ENCODE results near the gene JOSD2. TPM values are rescaled to one million over a fixed set of nuclear protein-coding genes. Genes with fewer than 3 reads are reported as not detected.
A peak's percentile ranks its signal among the peaks of the same experiment; 100 is the strongest.

The JOSD2 gene
- total and polyA plus RNA-seq, 2 of the 4 experiments (the other 2 are of a cell fraction) = 12.2 to 54.1 TPM

- H2BK5ac ChIP-seq (ENCODE audit: low read depth, low read length, poor library complexity, severe bottlenecking) = no peak overlapping the region
- no TSS peak for BruUV-seq (replicated peaks)
- dilution Hi-C loops (cut with HindIII; ENCODE audit: low sequenced_read_pairs, unreplicated experiment) = no loop called here
- no peak overlapping the region for H3K56ac ChIP-seq (ENCODE audit: extremely low read depth, insufficient read depth, low read length)
- WGBS, 2 experiments (ENCODE audit: extremely low coverage in 2 of 2, insufficient read length in 1 of 2) = 98% methylated on average over 8 of the region's 37 CpGs; no CpG with 5 or more reads in 1 of the 2 experiments
- no peaks in the 10 kb centered on the region for H3K9me3 ChIP-seq (ENCODE audit: control insufficient read depth, insufficient read depth, low read length)
- POLR2A ChIA-PET (ENCODE audit: unreplicated experiment) = no interaction called here
- no peak overlapping the region for H3K23ac ChIP-seq (ENCODE audit: low read depth, low read length)
- no peaks in the 10 kb centered on the region for H3K27me3 ChIP-seq (ENCODE audit: control insufficient read depth, insufficient read depth, low read length)
- CTCF ChIA-PET = no interaction called here
- no peak overlapping the region for H2AK5ac ChIP-seq (ENCODE audit: low read depth, low read length)
- peak overlapping the region; percentile 21 for H2AFZ ChIP-seq (replicated peaks; ENCODE audit: low read length, poor library complexity)
- peaks cover 5% of the 10 kb centered on the region; the same call in 1 of the 2 replicates for H3K9me1 ChIP-seq (ENCODE audit: insufficient read depth, low read length)
- no peak overlapping the region for H2BK120ac ChIP-seq (ENCODE audit: low read depth, low read length)
- H3K36me3 ChIP-seq (ENCODE audit: control insufficient read depth, insufficient read depth, low read length) = peaks cover 26% of the 10 kb centered on the region
- H2BK20ac ChIP-seq (ENCODE audit: low read depth, low read length) = no peak overlapping the region
- H3K4me3 ChIP-seq (ENCODE audit: insufficient read depth, low read depth, low read length) = no peak overlapping the region
- H2BK15ac ChIP-seq (ENCODE audit: low read depth, low read length) = no peak overlapping the region
- DNase-seq (no peak), ATAC-seq (ENCODE audit: low read depth) (no peak)
- H3K4me2 ChIP-seq (ENCODE audit: low read depth, low read length) = no peak overlapping the region
- H2AK9ac ChIP-seq (replicated peaks; ENCODE audit: low read depth, low read length, poor library complexity) = no peak overlapping the region
- no peak overlapping the region for H4K8ac ChIP-seq (ENCODE audit: low read depth in 2 of 2, low read length in 2 of 2)
- H4K5ac ChIP-seq (ENCODE audit: low read depth, low read length) = no peak overlapping the region
- TF ChIP-seq CHD1 (IDR thresholded peaks at IDR 0.05; ENCODE audit: low read depth, low read length) (no peak), USF2 (IDR thresholded peaks at IDR 0.05; ENCODE audit: low read depth, low read length) (no peak), MAFK (IDR thresholded peaks at IDR 0.05; ENCODE audit: low read depth, low read length) (no peak), RCOR1 (IDR thresholded peaks at IDR 0.05; ENCODE audit: insufficient replicate concordance, low read length) (no peak), MAZ (IDR thresholded peaks at IDR 0.05; ENCODE audit: borderline replicate concordance, low read depth, low read length) (no peak), NFE2L2 (IDR thresholded peaks at IDR 0.05; ENCODE audit: low read depth, low read length) (no peak), CEBPB (IDR thresholded peaks at IDR 0.05; ENCODE audit: low read depth, low read length) (no peak), ELK1 (IDR thresholded peaks at IDR 0.05; ENCODE audit: borderline replicate concordance, low read depth, low read length) (no peak), SMC3 (IDR thresholded peaks at IDR 0.05; ENCODE audit: low read depth, low read length) (no peak), RFX5 (IDR thresholded peaks at IDR 0.05; ENCODE audit: low read depth, low read length) (no peak), MXI1 (IDR thresholded peaks at IDR 0.05; ENCODE audit: borderline replicate concordance, low read depth, low read length) (no peak), BHLHE40 (IDR thresholded peaks at IDR 0.05; ENCODE audit: low read depth, low read length) (no peak), RAD21 (IDR thresholded peaks at IDR 0.05; ENCODE audit: low read length) (no peak)
- TF ChIP-seq, protein P1, sequence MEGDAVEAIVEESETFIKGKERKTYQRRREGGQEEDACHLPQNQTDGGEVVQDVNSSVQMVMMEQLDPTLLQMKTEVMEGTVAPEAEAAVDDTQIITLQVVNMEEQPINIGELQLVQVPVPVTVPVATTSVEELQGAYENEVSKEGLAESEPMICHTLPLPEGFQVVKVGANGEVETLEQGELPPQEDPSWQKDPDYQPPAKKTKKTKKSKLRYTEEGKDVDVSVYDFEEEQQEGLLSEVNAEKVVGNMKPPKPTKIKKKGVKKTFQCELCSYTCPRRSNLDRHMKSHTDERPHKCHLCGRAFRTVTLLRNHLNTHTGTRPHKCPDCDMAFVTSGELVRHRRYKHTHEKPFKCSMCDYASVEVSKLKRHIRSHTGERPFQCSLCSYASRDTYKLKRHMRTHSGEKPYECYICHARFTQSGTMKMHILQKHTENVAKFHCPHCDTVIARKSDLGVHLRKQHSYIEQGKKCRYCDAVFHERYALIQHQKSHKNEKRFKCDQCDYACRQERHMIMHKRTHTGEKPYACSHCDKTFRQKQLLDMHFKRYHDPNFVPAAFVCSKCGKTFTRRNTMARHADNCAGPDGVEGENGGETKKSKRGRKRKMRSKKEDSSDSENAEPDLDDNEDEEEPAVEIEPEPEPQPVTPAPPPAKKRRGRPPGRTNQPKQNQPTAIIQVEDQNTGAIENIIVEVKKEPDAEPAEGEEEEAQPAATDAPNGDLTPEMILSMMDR (conservative IDR thresholded peaks at IDR 0.05; ENCODE audit: low read depth, low read length) = no peak
- no peak overlapping the region for H3K27ac ChIP-seq (ENCODE audit: insufficient read depth, low read length)
- H3K9ac ChIP-seq (ENCODE audit: low read depth, low read length) = no peak overlapping the region
- no peak overlapping the region for H4K91ac ChIP-seq (ENCODE audit: insufficient read depth, low read depth, low read length)
- intact Hi-C loops (cut with micrococcal nuclease) = no loop called here
- H3K4me1 ChIP-seq (ENCODE audit: control insufficient read depth, insufficient read depth, low read length) = 0 out of 2 replicates have a peak, but pooled peaks cover 2% of the 10 kb centered on the region
- in situ Hi-C loops (cut with MboI; ENCODE audit: low sequenced_read_pairs) = no loop called here
- H3K79me1 ChIP-seq (ENCODE audit: low read depth in 1 of 2, low read length in 2 of 2) = peaks cover 16 to 27% of the 10 kb centered on the region in 2 experiments
- H3K18ac ChIP-seq (ENCODE audit: low read depth, low read length) = no peak overlapping the region
- H3K14ac ChIP-seq (replicated peaks; ENCODE audit: low read depth, low read length) = no peak overlapping the region
- H4K20me1 ChIP-seq (ENCODE audit: insufficient read depth, low read length) = peaks cover 12% of the 10 kb centered on the region
- H3K4ac ChIP-seq (ENCODE audit: low read depth, low read length) = no peak overlapping the region
Observed at GRCh38 chr19:50480281-50481111, 30.5 kb downstream of the JOSD2 start.

All from IMR-90 (cell line).